GM12873 (cell line): ENCODE measurements around the gene HOMER3.

Experiments used
- CTCF ChIP-seq: IDR thresholded peaks from 2 replicates; pipeline ENCODE4 v1.5.1; 2012; ENCODE audit warnings: low read depth, mild to moderate bottlenecking, moderate library complexity, low read length, control low read depth; ENCODE audit not compliant: insufficient read depth; ENCODE audit errors: missing control alignments

HOMER3 gene

GRCh38 chr19:18940769-18941627 is at the start of gene HOMER3:
Gene HOMER3, minus strand, starts transcription at chr19:18941217. Its CDS starts 2,235 bp downstream, at chr19:18938982.
- TF ChIP-seq CTCF, result peak; percentile 27

- no peak for TF ChIP-seq CTCF
Measured at GRCh38 chr19:18990128-18990708, 49.2 kb upstream of the HOMER3 start.

DNA sequence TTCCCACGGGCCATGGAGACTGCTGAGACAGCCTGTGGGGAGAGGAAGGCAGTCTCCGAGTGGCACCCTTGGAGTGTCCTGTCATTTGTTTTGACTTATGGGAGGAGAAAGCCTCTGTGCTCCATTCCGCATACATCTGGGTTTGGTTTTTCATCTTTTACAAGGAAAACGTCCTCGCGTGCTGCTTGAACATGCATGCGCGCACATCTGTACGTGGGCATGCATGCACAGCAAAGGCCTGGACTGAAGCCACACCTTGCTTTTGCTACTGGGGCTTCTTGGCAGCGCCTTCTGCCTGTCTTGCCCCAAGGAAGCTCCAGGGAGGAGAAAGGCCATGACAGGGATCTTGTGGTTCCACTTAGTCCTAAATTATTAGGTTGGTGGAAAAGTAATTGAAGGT is 48.3 kb upstream of the HOMER3 start:
- TF ChIP-seq CTCF, result no peak

- TF ChIP-seq CTCF, result no peak
Measured at GRCh38 chr19:18987456-18987855, 46.4 kb upstream of the HOMER3 start.

DNA sequence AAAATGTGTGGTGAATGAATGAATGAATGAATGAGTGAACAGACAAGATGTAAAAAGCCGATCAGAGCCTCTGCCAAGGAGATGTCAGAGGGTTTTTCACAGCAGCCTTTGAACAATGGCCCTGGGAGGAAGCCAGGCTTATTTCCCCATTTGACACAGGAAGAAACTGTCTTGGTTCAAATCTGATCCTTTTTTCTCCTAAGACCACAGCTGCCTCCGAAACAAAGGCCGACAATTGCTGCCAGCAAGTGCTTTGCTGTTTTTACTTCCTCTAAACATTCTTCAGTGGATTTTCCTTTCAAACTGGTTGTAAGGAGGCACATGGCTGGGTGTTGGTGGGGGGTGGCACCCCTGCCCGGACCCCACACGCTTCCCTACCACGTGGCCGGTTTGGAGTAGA is 44.2 kb upstream of the HOMER3 start:
- no peak for TF ChIP-seq CTCF

GRCh38 chr19:18984251-18984650 is 43.2 kb upstream of the HOMER3 start:
- no peak for TF ChIP-seq CTCF

- TF ChIP-seq CTCF, result no peak
Measured at GRCh38 chr19:18982669-18983068, 41.7 kb upstream of the HOMER3 start.
